Natural killer cell treated with Interleukin-12 subunit alpha and Interleukin-12 subunit beta and Interleukin-15 and Interleukin-18, amount 100 ng/mL, for 72 hours (primary cell): ENCODE measurements around the gene LYPD8. TPM values are rescaled to one million over a fixed set of nuclear protein-coding genes. Genes with fewer than 3 reads are reported as not detected.

ENCODE experiments used
- ATAC-seq, 2 donors: fragments of 150-1000 bp; cut with Tn5 transposase in 1 of 2; sonication (Bioruptor Pico), chemical (Tn5 transposase) in 1 of 2; 2 replicates each; pipeline ENCODE4 v1.10.0; 2021
- DNase-seq: peaks from one replicate; pipeline ENCODE4 v3.0.0; 2022; ENCODE audit warnings: low spot score
- H3K27ac Mint-ChIP-seq, 2 donors: 1 replicate in 1 of 2; 2 replicates in 1 of 2; pipeline ENCODE4 v1.8.0; 2022; ENCODE audit warnings: mixed read lengths in 2 of 2, mild to moderate bottlenecking in 1 of 2, moderate library complexity in 1 of 2
- H3K27me3 Mint-ChIP-seq, 2 donors: 1 replicate in 1 of 2; 2 replicates in 1 of 2; pipeline ENCODE4 v1.8.0; 2022; ENCODE audit warnings: mixed read lengths in 2 of 2
- H3K36me3 Mint-ChIP-seq: one replicate; pipeline ENCODE4 v1.8.0; 2022; ENCODE audit warnings: mixed read lengths
- H3K4me1 Mint-ChIP-seq, 2 donors: 1 replicate in 1 of 2; 2 replicates in 1 of 2; pipeline ENCODE4 v1.8.0; 2022; ENCODE audit warnings: low read depth in 2 of 2, mixed read lengths in 2 of 2, mild to moderate bottlenecking in 1 of 2
- H3K4me3 Mint-ChIP-seq: one replicate; pipeline ENCODE4 v1.8.0; 2022; ENCODE audit warnings: mixed read lengths
- H3K9me3 Mint-ChIP-seq: 2 replicates; pipeline ENCODE4 v1.8.0; 2022; ENCODE audit warnings: mixed read lengths
- total RNA-seq, 2 donors: library from RNA; stranded (reverse); gene quantifications; one replicate each; pipeline ENCODE4 v1.2.3, GENCODE V29; 2022

The LYPD8 gene
- total RNA-seq, 2 donors from 2014 or later: not detected

DNA sequence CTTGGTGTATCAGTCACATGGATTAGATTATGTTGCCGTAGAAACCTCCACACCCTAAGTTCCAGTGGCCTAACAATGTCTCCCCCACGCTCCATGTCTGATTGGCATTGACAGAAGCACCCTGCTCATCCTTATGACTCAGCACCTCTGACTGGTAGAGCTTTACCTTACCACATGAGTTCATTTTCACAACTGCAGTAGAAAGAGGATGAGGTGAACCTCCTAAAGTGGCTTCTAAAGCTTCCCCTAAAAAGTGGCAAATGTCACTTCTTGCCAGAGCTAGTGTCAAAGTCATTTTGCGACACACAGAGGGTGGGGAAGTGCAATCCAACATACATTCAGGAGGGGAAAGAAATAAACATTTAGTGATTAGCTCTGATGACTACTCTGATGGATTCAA is 30.6 kb upstream of the LYPD8 start:
- H3K4me1 Mint-ChIP-seq: peaks cover 0 to 6% of the 10 kb centered on the region in 2 donors
- H3K36me3 Mint-ChIP-seq: peaks cover 6% of the 10 kb centered on the region
- DNase-seq (no peak), ATAC-seq (peak; percentile 57 to 83)
- H3K4me3 Mint-ChIP-seq: no peak overlapping the region
- peaks cover 2 to 25% of the 10 kb centered on the region in 2 donors for H3K27me3 Mint-ChIP-seq
- no peaks in the 10 kb centered on the region for H3K9me3 Mint-ChIP-seq
- no peak overlapping the region for H3K27ac Mint-ChIP-seq

DNA sequence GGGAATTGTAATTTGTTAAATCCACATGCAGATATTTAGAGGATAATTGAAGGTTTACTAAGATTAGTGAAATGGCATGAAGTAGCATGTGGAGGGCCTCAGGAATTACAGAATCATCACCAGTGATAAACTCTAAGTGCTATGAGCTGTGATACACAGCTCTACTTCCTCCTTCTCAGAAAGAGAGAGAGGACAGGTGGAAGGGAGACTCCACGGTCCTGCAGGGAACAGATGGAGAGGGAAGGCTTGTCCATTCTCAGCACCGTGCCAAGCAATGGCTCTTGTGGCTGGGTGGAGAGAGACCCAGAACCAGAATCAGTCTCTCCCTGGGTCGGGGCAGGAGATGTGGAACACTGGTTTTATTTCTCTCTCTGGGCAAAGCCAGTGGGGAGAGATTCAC is 27.8 kb upstream of the LYPD8 start:
- Mint-ChIP-seq H3K36me3 (peaks cover 6% of the 10 kb centered on the region), H3K27ac (no peak overlapping the region), H3K4me1 (peaks cover 0 to 6% of the 10 kb centered on the region in 2 donors), H3K4me3 (no peak overlapping the region), H3K27me3 (peaks cover 4 to 35% of the 10 kb centered on the region in 2 donors), H3K9me3 (peaks cover 4% of the 10 kb centered on the region)
- ATAC-seq (no peak), DNase-seq (no peak)

DNA sequence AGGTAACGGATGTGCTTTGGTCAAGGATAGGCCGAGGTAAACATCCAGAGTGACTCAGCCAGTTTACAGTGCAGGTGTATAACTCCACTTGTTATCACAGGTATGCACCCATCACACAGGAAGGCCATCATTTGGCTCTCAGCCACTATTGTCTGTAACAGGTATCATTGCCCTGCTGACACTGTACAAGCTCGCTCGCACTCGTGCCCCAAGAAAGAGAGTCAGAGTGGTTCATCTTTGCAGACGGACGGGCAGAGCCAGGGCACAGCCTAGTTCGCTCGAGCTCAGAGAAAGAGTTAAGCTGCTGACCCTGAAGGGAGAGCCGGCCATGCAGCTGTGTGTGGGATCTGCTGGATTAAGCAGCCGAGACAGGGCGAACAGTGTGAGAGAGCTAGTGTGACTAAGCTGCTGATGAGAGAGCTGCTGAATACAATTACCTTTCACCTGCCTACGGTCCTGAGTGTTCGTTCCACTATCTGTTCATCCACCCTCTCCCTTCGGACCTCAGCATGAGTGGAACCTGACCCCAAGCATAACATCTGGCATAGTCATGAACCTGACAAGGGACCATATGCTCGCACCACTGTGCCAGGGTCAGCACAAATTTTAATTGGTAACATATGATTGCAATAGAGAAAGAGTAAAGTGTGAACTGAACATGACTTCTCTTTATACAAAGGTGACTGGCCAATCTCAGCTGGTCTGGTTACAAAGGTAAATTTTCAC is 27.0 kb upstream of the LYPD8 start:
- Mint-ChIP-seq H3K9me3 (peaks cover 4% of the 10 kb centered on the region), H3K4me3 (no peak overlapping the region), H3K27me3 (peaks cover 4 to 35% of the 10 kb centered on the region in 2 donors), H3K36me3 (peaks cover 6% of the 10 kb centered on the region), H3K27ac (no peak overlapping the region), H3K4me1 (peaks cover 0 to 6% of the 10 kb centered on the region in 2 donors)
- DNase-seq (no peak), ATAC-seq (peak in 1 of 2 donors; percentile 22)

DNA sequence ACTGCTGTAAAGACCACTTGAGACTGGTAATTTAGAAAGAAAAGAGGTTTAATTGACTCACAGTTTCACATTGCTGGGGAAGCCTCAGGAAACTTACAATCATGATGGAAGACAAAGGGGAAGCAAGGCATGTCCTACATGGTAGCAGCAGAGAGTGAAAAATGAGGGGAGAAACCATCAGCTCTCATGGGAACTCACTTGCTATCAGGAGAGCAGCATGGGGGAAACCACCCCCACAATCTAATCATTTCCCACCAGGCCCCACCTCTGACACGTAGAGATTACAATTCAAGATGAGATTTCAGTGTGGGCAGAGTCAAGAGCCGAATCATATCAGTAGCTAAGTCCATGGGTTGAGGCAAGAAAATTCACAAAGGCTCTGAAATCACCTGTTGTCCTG is 23.8 kb upstream of the LYPD8 start:
- Mint-ChIP-seq H3K4me3 (no peak overlapping the region), H3K36me3 (peaks cover 14% of the 10 kb centered on the region), H3K27ac (no peak overlapping the region), H3K9me3 (peaks cover 8% of the 10 kb centered on the region), H3K4me1 (no peaks in the 10 kb centered on the region), H3K27me3 (peaks cover 11 to 28% of the 10 kb centered on the region in 2 donors)
- DNase-seq (no peak), ATAC-seq (no peak)

DNA sequence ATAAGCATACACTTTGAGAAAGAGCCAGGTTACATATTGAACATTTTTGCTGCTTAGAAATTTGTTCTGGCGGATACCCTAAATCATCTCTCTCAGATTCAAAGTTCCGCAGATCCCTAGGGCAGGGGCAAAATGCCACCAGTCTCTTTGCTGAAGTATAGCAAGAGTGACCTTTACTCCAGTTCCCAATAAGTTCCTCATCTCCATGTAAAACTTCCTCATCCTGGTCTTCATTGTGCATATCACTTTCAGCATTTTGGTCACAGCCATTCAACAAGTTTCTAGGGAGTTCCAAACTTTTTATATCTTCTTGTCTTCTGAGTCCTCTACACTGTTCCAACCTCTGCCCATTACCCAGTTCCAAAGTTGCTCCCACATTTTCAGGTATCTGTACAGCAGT is 23.3 kb upstream of the LYPD8 start:
- Mint-ChIP-seq H3K9me3 (peaks cover 8% of the 10 kb centered on the region), H3K36me3 (peaks cover 14% of the 10 kb centered on the region), H3K4me3 (no peak overlapping the region), H3K27me3 (peaks cover 11 to 28% of the 10 kb centered on the region in 2 donors), H3K4me1 (no peaks in the 10 kb centered on the region), H3K27ac (no peak overlapping the region)
- no peak for ATAC-seq
- no peak for DNase-seq

DNA sequence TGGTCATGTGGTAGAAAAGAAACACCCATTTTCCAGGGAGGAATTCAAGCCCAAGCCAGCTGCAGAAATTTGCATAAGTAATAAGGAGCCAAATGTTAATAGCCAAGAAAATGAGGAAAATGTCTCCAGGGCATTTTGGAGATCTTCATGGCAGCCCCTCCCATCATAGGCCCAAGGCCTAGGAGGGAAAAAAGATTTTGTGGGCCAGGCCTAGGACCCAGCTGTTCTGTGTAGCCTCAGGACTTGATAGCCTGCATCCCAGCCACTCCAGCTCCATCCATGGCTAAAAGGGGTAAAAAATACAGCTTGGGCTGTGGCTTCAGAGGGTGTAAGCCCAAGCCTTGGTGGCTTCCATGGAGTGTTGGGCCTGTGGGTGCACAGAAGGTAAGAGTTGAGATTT is 21.4 kb upstream of the LYPD8 start:
- Mint-ChIP-seq H3K9me3 (peaks cover 8% of the 10 kb centered on the region), H3K27me3 (peaks cover 9 to 35% of the 10 kb centered on the region in 2 donors), H3K36me3 (peaks cover 14% of the 10 kb centered on the region), H3K4me1 (no peaks in the 10 kb centered on the region), H3K27ac (no peak overlapping the region), H3K4me3 (no peak overlapping the region)
- DNase-seq (no peak), ATAC-seq (no peak)

DNA sequence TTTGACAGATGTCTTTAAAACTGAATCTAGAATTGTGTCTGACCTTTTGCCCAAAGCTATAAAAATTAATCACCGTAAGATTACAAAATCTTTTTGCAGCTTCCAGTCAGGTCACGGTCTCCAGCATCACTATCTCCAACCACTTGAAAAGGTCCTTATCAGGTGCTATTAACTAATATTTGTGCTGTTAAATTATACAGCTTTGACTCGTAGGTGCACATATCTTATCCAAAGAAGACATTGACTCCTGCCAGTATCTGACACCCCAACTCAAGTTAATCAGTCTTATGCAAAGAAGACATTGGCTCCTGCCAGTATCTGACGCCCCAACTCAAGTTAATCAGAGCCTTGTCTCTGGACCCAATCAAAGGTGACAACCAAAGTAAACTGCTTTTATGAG is 19.9 kb upstream of the LYPD8 start:
- DNase-seq: no peak
- Mint-ChIP-seq H3K36me3 (peaks cover 8% of the 10 kb centered on the region), H3K4me1 (no peaks in the 10 kb centered on the region), H3K9me3 (peaks cover 8% of the 10 kb centered on the region), H3K27me3 (peaks cover 9 to 25% of the 10 kb centered on the region in 2 donors), H3K27ac (no peak overlapping the region), H3K4me3 (no peak overlapping the region)
- no peak for ATAC-seq

DNA sequence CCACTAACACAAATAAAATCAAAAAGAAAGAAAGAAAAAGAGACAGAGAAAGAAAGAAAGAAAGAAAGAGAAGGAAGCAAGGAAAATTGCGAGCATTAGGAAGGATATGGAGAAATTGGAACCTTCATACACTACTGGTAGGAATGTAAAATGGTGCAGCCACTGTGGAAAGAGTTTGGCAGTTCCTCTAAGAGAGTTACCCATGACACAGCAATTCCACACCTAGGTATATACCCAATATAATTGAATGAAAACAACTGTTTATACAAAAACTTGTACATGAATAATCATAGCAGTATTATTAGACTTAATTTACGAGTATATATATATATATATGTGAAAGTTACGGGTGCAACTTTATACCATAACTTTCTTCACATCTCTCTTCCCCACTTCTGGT is 4.1 kb upstream of the LYPD8 start:
- no peak for ATAC-seq
- DNase-seq: no peak
- no peaks in the 10 kb centered on the region for H3K36me3 Mint-ChIP-seq
- peaks cover 3% of the 10 kb centered on the region for H3K9me3 Mint-ChIP-seq
- H3K27ac Mint-ChIP-seq: no peak overlapping the region
- no peaks in the 10 kb centered on the region for H3K4me1 Mint-ChIP-seq
- H3K4me3 Mint-ChIP-seq: no peak overlapping the region
- H3K27me3 Mint-ChIP-seq: peaks cover 5 to 6% of the 10 kb centered on the region in 2 donors

DNA sequence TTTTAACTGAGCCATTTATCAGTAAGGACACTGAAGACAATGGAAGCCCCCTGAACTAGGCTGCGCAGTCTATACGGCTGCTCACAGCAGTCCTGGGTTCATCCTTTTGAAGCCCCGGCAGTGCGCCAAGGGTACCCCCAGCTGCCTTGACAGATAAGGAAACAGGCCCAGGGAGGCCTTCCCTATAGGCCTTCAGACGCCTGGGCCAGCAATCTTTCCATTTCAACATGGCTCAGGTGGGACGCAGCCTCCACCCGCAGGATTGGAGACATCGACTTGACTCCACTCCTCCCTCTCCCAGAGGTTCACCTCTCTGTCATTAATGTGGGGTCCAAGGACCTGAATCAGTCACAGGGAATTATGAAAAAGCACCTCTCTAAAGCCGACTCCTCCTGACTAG is 2.8 kb upstream of the LYPD8 start:
- no peak for DNase-seq
- no peaks in the 10 kb centered on the region for H3K4me1 Mint-ChIP-seq
- no peak for ATAC-seq
- H3K27me3 Mint-ChIP-seq: peaks cover 5 to 6% of the 10 kb centered on the region in 2 donors
- H3K27ac Mint-ChIP-seq: no peak overlapping the region
- no peaks in the 10 kb centered on the region for H3K36me3 Mint-ChIP-seq
- peaks cover 3% of the 10 kb centered on the region for H3K9me3 Mint-ChIP-seq
- no peak overlapping the region for H3K4me3 Mint-ChIP-seq

DNA sequence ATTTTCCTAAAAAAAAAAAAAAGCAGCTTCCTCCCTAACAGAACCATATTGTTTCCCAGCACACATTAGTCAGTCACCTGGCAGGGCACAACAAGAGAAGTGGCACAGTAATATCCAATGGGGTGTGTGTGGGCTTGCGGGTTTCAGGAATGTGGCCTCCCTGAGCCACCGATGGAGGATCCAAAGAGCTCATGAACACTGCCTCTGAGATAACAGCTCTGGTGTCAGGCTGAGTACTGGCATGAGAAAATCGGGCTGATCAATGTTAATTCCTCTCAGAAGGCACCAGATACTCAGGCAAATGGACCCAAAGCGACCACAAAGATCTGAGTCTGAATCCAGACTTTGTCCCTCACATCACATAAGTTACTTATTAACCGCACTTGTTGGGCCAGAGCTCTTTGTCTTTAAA is 2.2 kb upstream of the LYPD8 start:
- H3K27me3 Mint-ChIP-seq: peaks cover 2 to 4% of the 10 kb centered on the region in 2 donors
- peaks cover 3% of the 10 kb centered on the region for H3K9me3 Mint-ChIP-seq
- no peaks in the 10 kb centered on the region for H3K4me1 Mint-ChIP-seq
- no peak for DNase-seq
- H3K4me3 Mint-ChIP-seq: no peak overlapping the region
- no peak overlapping the region for H3K27ac Mint-ChIP-seq
- H3K36me3 Mint-ChIP-seq: no peaks in the 10 kb centered on the region
- no peak for ATAC-seq

DNA sequence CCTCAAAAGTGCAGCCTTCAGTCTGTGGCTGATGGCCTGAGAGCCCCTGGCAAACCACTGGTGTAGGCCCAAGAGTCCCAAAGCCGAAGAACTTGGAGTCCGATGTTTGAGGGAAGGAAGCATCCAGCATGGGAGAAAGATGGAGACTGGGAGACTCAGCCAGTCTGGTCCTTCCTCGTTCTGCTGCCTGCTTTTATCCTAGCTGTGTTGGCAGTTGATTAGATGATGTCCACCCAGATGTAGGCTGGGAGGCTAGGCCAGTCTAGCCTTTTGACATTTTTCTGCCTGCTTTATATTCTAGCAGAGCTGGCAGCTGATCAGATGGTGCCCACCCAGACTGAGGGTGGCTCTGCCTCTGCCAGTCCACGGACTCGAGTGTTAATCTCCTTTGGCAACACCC is 1.1 kb upstream of the LYPD8 start:
- DNase-seq: no peak
- peaks cover 0 to 2% of the 10 kb centered on the region in 2 donors for H3K4me1 Mint-ChIP-seq
- no peak overlapping the region for H3K4me3 Mint-ChIP-seq
- H3K27ac Mint-ChIP-seq: no peak overlapping the region
- H3K9me3 Mint-ChIP-seq: peaks cover 3% of the 10 kb centered on the region
- no peak for ATAC-seq
- H3K27me3 Mint-ChIP-seq: peaks cover 0 to 3% of the 10 kb centered on the region in 2 donors
- no peaks in the 10 kb centered on the region for H3K36me3 Mint-ChIP-seq

DNA sequence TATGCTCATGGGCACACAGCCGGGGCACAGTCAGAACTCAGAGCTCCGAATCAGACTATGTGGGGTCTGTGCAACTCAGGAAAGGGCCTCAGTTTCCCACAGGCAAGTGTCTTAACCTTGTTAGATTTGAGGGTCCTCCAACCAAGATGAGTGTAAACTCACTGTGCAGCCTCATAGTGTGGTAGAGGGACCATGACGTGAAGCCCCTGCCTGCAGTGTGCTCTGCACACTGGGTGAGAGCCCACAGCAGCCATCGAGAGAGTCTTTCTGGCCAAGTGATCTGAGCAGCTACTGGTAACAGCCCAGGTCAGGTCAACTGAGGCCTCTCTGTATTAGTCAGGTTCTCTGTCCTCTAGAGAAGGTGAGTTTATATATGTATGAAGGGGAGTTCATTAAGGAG is 592 bp upstream of the LYPD8 start:
- Mint-ChIP-seq H3K9me3 (peaks cover 3% of the 10 kb centered on the region), H3K27me3 (peaks cover 0 to 3% of the 10 kb centered on the region in 2 donors), H3K36me3 (no peaks in the 10 kb centered on the region), H3K27ac (no peak overlapping the region), H3K4me3 (no peak overlapping the region), H3K4me1 (peaks cover 0 to 3% of the 10 kb centered on the region in 2 donors)
- peak; percentile 12 to 46 for ATAC-seq
- no peak for DNase-seq

DNA sequence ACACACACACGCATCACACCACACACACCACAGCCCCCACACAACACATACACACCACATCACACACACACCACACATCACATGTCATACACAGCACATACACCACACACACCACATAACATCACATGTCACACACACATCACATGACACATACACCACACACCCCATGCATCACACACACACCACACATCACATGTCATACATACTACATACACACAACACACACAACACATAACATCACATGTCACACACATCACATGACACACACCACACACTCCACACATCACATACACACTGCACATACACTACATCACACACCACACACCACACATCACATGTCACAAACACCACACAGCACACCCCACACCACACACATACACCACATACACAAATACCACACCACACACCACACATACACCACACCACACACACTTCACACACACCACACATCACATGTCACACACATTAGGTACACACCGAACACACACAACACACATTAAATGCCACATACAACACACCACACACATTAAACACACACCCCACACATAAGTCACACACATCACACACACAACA is 1.8 kb downstream of the LYPD8 start:
- no peak for DNase-seq
- Mint-ChIP-seq H3K27ac (no peak overlapping the region), H3K9me3 (no peaks in the 10 kb centered on the region), H3K4me1 (peaks cover 0 to 3% of the 10 kb centered on the region in 2 donors), H3K27me3 (no peaks in the 10 kb centered on the region), H3K36me3 (no peaks in the 10 kb centered on the region), H3K4me3 (no peak overlapping the region)
- ATAC-seq: no peak

DNA sequence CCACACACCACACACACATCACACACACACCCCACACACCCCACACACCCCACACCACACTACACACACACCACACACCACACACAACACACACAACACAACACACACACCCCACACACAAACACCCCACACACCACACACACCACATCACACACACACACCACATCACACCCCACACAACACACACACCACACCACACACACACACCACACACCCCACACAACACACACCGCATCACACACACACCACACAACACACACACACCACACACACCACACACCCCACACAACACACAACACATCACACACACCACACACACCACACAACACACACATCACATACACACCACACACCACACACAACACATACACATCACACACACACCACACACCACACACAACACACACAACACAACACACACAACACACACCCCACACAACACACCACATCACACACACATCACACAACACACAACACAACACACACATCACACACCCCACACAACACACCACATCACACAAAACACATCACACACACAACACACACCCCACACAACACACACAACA is 2.4 kb downstream of the LYPD8 start:
- H3K36me3 Mint-ChIP-seq: no peaks in the 10 kb centered on the region
- ATAC-seq (no peak), DNase-seq (no peak)
- H3K4me1 Mint-ChIP-seq: peaks cover 0 to 3% of the 10 kb centered on the region in 2 donors
- no peaks in the 10 kb centered on the region for H3K9me3 Mint-ChIP-seq
- H3K27ac Mint-ChIP-seq: no peak overlapping the region
- no peak overlapping the region for H3K4me3 Mint-ChIP-seq
- no peaks in the 10 kb centered on the region for H3K27me3 Mint-ChIP-seq
